Stimulated activated CD8-positive, alpha-beta memory T cell treated with anti-CD3 and anti-CD28 coated beads, Interleukin-12 subunit alpha, Interleukin-12 subunit beta, amount 100 ng/mL, for 1 hour (primary cell): ENCODE results near the gene MFRP.

Experiments
- DNase-seq: peaks from one replicate; pipeline ENCODE4 v3.0.0-alpha.2; 2020; ENCODE audit warnings: low read depth

Gene MFRP

DNA sequence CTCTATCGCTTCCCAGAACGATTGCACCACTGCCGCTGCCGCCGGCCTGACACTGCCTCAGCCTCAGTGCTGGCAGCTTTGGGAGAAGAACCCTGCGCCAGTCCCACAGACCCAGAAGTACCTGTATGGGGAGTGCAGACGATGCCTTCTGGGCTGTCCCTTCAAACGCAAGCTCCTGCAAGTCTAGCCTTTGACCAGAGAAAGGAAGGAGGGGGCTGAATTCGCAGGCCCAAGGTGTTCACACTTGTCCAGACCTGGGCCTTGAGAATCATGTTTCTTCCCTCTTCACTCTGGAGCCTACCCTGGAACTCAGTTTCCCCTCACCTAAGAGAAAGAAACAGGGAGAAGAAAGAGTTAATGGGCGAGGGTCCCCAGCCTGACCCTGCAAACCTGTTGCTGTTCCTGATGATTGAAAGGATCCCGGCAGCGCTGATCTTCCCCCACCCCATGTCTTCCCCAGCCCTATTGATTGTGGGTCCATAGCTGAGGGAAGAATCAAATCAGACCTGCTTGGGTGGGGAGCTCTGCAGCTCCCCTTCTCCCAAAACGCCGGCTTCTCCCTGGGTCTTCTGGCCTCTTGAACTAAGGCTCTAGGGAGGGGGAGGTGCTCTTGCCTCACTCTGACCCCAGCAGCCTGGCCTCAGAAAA is 28.8 kb downstream of the MFRP start:
- no peak for DNase-seq

DNA sequence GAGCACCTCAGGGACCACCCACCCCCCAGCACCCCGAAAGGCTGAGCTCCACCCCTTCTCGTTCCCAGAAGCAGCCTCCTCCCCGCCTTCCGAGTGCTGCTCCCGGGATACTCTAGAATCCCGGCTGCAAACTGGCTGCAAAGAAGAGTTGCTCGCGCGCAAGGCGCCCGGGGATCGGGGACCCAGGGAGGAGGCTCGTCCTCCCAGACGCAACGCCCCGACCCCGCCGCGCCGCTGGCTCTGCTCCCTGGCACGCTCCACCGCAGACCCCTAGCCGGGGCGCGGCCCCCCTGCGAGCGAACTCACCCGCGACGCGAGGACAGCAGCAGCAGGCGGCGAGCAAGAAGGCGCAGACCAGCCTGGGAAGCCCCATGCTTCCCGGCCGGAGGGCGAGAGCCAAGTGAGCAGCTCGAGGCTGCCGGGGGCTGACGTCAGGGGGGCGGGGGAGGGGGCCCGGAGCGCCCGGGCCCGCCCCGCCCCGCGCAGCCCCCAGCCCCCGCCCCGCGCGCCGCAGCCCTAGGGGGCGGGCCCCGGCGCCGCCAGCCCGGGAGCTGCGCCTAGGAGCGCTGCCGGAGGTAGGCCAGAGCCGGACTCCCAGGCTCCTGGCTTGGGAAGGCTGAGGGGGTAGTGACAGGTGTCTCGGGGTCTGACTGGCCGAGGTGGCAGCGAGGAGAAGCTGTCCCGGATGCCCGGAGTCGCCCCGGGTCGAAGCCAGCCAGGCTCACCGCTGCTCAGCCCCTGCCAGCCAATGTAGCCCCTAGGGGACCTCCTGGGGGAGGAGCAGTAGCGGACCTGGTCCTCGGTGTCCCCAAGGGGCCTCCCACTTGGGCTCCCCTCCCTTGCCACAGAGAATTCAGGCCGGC is 29.5 kb downstream of the MFRP start, which contains the start of gene MCAM:
TSS of gene MCAM (minus strand) at position 402 of the 863 bp plus-strand sequence. CDS start at position 373, 29 bp downstream.
- no peak for DNase-seq

DNA sequence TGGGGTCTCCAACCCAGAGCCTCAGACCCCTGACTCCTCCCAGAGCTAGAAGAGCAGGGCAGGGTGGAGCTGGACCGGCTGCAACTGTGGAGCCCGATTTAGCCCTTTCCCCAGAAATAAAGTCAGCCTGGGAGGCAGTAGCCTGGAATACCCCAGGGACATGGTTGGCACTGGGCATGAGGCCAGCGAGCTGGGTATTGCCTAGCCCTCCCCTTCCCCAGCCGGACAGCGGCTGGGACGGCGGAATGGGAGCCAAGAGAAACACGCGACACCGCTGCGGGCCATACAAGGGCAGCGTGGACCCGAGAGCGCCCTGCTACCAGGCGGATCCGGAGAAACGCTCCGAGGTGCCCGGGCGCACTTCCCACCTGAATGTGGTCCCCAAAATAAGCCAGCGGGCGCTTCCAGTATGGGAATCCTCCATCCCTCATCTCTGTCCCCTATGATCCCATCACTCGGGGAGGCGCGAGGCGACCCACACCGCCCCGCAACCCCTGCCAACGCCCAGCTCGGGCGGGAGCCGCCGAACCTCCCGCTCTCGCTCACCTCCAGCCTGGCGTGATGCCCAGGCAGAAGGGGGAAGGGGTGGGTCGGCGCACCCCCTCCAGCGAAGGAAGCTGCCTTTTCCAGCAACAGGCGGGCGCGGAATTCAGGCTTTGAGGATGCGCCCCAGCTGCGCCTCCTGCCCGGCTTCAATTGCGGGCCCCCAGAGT is 30.3 kb downstream of the MFRP start:
- no peak for DNase-seq

- DNase-seq: no peak
These were observed 31.1 kb downstream of the MFRP start for GRCh38 chr11:119315131-119316015.

DNA sequence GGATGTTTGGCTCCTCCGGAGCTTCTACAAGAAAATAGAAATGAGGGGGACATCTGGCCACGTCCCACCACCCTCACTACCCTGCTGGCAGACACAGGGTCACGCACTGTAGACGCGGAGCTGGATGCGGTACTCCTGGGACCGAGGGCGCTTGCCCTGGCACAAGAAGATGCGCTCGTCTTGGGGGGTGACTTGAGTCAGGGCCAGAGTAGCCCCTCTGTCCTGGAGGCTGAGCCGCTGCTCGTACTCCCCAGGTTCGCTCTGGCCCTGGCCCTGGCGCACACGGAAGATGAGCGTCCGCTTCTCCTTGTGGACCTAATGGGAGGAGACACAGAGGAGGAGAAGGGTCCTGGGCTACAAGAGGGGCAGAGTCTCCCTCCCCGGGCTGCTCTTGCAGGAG is 31.8 kb downstream of the MFRP start:
- DNase-seq: no peak

DNA sequence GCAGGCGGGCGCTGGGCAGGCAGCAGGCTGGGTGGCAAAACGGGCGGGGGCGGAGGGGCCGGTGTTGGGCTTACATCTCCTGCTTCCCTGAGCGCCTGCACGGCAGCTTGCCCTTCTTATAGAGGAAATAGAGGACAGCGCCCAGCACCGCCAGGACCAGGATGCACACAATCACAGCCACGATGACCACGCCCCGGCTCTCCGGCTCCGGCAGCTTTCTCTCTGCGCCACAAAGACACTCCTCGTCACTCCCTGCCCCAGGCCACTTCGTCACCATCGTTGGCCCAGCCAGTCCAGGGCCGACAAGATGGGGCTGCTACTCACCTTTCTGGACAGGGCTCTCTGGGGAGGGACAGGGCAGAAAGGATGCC is 35.8 kb downstream of the MFRP start:
- no peak for DNase-seq

DNA sequence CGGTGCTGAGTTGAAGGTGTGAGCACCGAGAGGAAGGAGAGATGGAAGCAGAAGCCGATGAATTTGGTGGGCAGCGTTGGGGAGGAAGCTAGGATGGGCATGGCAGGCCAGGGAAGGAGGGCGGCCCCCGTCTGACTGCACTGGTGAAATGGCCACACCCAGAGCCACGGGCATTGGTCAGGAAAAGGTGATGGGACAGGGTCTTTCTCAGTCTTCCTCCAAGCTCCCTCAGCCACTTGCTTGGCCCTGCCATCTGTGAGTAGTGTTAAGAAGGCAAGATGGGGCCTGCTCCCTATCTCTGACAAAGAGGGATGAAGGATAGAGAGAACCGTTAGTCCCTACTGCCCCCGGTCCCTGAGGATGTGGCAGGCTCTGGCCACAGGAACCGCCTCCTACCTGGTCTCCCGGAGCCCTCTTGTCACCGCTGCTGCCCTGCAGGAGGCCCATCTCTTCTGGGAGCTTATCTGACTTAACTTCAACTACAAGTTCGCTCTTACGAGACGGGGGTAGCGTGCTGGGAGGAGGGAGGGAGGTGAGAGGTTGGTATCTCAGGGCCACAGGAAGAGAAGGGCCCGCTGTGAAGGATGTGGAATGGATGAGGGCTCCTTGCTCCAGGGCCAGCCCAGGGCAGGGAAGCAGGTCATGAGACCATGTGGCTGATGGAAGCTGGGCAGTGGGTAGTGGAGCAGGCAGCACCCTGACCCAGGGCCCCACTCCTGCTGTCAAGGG is 36.4 kb downstream of the MFRP start:
- no peak for DNase-seq

DNA sequence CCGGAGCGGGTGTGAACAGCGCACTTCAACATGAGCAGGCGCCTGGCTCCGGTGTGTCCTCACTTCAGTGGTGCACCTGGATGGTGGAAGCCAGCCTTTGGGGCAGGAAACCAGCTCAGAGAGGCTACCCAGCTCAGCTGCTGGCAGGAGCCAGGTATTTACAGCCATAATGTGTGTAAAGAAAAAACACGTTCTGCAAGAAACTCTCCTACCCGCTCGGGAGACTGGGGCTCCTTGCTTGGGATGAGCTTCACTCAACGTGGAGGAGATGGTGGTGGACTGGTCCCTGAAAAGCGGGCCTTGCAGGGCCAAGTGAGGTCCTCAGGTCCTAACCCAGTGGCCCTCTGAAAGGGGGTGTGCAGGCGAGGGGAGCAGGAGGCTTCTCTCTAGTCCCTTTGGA is 37.1 kb downstream of the MFRP start:
- DNase-seq: no peak

GRCh38 chr11:119307974-119308373 is 38.5 kb downstream of the MFRP start:
- DNase-seq: no peak

GRCh38 chr11:119307219-119307618 is 39.3 kb downstream of the MFRP start:
- DNase-seq: no peak

- DNase-seq: no peak
These were observed 40.1 kb downstream of the MFRP start for GRCh38 chr11:119306373-119306890.

DNA sequence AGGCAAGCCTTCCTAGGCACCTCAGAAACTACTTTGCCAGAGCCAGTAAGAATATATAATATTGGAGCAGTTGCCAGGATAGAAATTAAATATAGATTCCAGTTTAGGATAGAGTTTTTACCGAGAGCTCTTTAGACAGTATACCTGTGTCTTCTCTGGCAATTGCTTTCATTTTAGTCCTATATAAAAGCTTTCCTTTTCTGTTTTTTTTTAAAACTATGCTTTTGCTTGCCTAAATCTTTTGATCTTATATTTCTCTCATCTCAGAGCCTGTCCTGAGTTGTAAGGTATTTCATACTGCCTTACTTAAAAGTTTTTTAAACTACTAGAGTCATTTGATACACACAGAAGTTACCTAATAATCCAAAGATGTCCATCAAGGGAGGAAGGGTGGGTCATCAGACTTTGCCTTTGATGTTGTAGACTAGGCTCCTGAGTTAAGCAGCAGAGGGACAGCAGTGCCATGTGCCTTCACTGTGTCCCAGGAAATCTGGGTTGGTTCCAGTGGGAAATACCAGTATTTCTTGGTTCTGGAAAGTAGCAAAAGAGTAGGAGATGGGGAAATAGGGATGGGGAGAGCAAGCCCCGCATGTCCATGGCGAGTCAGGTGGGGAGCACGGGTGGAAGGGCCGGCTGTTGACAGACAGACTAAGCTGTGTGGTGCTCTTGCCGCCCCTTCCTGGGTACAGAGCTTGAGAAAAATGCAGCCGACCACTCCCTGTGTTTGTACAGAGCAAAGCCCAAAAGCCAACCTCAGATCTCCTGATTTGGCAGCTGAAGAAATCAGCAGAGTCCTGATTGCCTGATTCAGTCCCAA is 40.7 kb downstream of the MFRP start:
- no peak for DNase-seq

GRCh38 chr11:119303227-119303718 is 43.2 kb downstream of the MFRP start:
- DNase-seq: no peak

DNA sequence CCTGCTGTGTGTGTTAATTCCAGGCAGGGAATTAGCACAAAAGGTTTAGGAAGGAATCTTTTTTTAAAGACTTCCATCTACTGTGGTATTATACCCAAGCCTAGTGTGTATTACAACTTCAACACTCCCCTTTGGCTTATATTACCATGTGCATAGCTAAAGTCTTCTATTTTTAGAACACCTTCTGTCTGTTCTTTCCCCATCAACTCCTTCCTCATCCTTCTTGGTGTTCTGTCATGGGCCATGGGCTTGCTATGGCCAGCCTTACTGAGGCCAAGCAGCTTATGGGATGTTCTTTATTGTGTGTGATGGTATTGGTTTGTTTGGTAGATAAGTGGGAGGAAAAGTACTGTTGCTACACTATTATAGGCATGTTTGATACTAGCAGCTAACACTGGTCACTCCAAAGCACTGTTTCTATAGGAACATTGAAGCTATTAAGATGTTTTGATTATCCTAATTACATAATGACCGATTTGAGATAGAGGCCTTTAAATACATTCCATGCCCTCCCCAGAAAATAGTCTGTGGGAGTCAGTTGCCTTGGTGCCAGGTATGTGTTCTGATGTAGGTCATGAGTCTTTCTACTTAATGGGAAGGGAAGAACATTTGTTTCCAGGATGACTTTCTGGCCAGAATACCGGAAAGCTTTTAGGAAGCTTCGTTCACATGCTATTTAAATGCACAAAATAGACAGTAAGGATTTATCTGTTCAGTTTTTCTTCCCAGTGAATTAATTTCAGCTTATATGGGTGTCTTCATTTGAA is 46.1 kb downstream of the MFRP start:
- DNase-seq: no peak

DNA sequence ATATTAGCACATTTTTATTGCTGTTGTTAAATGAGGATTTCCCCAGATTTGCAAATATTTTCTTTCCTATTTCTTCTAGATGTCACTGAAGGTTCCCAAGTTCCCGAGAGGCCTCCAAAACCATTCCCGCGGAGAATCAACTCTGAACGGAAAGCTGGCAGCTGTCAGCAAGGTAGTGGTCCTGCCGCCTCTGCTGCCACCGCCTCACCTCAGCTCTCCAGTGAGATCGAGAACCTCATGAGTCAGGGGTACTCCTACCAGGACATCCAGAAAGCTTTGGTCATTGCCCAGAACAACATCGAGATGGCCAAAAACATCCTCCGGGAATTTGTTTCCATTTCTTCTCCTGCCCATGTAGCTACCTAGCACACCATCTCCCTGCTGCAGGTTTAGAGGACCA is 47.1 kb downstream of the MFRP start:
- no peak for DNase-seq

DNA sequence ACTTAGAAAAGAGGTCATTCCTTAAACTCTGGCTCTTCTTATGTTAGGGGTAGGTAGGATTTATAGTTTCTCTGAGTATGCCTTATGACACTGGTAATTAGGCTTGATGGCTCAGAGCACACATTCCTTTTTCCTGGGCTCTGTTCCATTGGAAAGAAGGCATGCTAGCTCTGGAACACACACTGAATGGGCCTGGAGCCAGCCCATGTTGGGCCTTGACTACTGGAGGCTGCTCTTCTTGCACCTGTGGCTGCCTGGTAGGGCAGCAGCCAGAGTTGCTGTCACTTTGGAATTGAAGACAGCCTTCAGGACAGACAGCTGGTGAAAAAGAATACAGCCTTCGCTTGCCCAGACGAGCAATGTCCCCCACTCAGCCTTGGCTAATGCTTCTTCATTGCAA is 47.8 kb downstream of the MFRP start:
- no peak for DNase-seq

- no peak for DNase-seq
These were observed 48.6 kb downstream of the MFRP start for GRCh38 chr11:119297938-119298337.

DNA sequence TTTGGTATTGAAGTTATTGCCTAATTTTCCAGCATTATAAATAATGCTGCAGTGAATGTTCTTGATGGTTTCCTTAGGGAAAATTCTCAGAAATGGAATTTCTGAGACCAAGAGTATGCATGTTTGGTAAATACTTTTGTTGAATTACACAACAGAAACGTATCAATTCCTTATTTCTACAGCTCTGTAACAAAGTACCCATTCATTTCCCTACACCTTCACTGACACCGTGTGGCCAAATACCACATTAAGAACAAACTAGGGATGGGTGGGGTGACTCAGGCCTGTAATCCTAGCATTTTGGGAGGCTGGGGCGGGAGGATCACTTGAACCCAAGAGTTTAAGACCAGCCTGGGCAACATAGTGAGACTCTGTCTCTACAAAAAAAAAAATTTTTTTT is 51.3 kb downstream of the MFRP start:
- no peak for DNase-seq

DNA sequence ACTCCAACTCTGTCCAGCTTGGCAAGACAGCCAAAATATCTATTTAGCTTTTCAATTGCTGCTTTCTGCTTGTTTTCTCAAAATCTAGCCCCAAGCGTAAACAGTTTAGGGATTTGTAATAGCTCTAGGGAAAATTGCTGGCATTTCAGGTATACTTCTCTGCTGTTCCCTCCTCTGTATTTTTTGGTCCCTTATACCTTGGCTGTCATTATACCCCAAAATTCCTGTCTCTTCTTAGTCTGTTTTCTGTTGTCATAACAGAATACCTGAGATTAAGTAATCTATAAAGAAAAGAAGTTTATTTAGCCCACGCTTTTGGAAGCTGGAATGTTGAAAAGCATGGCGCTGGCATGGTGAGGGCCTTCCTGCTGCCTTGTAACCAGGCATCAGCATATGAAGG is 53.0 kb downstream of the MFRP start:
- no peak for DNase-seq
